ENCODE data around the gene KDM4E.
"Not testable (repeated sequence)": the region's sequence is repeated elsewhere in the genome, so short reads cannot be mapped to it uniquely, and the experiment has no call there.

KDM4E gene

DNA sequence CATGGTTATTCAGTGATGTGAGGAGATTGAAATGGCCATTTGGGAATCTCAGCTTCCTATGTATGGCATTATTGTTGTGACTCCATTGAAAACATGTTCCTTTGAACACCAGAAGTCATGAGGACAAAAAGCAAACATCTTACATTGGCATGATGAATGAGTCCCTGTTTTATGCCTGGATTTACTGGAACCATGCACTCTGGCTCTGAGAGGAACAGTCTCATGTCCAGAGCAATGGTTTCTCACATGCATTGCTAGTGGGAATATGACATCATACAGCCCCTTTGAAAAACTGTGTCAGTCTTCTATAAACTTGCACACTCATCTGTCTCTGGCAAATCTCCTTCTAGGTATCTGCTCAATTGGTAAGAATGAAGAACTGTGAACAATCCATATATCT lies 20.8 kb downstream of the KDM4E start:
- no peak overlapping the region for H3K27ac ChIP-seq (ENCODE audit: insufficient read depth in 1 of 2, low read depth in 1 of 2, low read length in 2 of 2, poor library complexity in 1 of 2, severe bottlenecking in 2 of 2)
- no peaks in the 10 kb centered on the region for H3K4me1 ChIP-seq (ENCODE audit: control extremely low read depth in 1 of 4, control insufficient read depth in 4 of 4, insufficient read depth in 4 of 4, low read length in 3 of 4)
- CTCF ChIA-PET = no interaction called here
- no peaks in the 10 kb centered on the region for H3K9me3 ChIP-seq (ENCODE audit: control extremely low read depth in 1 of 5, control insufficient read depth in 4 of 5, insufficient read depth in 2 of 5, low read depth in 1 of 5, low read length in 4 of 5)
- no peaks in the 10 kb centered on the region for H3K36me3 ChIP-seq (ENCODE audit: control insufficient read depth in 4 of 4, insufficient read depth in 4 of 4, low read length in 3 of 4)
- POLR2A ChIA-PET = no interaction called here
- no peak for DNase-seq
- no peak overlapping the region for H3K4me3 ChIP-seq (ENCODE audit: control insufficient read depth in 1 of 7, extremely low read depth in 1 of 7, insufficient read depth in 4 of 7, low read depth in 2 of 7, low read length in 6 of 7)
- peaks cover 0 to 3% (median 0%) of the 10 kb centered on the region in 5 experiments for H3K27me3 ChIP-seq (replicated peaks in 2 of 5; ENCODE audit: control insufficient read depth in 4 of 5, insufficient read depth in 5 of 5, low read length in 4 of 5)

DNA sequence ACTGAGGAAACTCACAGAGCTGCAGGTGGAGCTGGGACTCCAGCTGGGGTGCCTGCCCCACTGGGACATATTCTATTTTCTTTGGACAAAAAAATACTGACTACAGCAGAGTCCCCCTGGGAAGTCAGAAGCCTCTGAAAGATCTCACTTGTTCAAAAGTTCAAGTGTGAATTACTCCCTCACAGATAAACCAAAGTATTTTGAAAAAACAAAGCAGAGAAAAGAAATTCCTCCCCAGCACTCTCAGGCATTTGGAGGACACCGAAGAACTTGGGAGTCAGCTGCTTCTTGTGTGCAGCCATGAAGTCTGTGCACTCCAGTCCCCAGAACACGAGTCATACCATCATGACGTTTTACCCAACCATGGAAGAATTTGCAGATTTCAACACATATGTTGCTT lies 24.1 kb downstream of the KDM4E start, which contains the start of gene KDM4F:
TSS of gene KDM4F (plus strand) at position 301 of the 400 bp plus-strand sequence.
- H3K9me3 ChIP-seq (ENCODE audit: control extremely low read depth in 1 of 5, control insufficient read depth in 4 of 5, insufficient read depth in 2 of 5, low read depth in 1 of 5, low read length in 4 of 5); CTCF ChIA-PET; H3K27ac ChIP-seq (ENCODE audit: insufficient read depth in 1 of 2, low read depth in 1 of 2, low read length in 2 of 2, poor library complexity in 1 of 2, severe bottlenecking in 2 of 2); H3K4me1 ChIP-seq (ENCODE audit: control extremely low read depth in 1 of 4, control insufficient read depth in 4 of 4, insufficient read depth in 4 of 4, low read length in 3 of 4); DNase-seq; H3K36me3 ChIP-seq (ENCODE audit: control insufficient read depth in 4 of 4, insufficient read depth in 4 of 4, low read length in 3 of 4); H3K27me3 ChIP-seq (replicated peaks in 2 of 5; ENCODE audit: control insufficient read depth in 4 of 5, insufficient read depth in 5 of 5, low read length in 4 of 5); H3K4me3 ChIP-seq (ENCODE audit: control insufficient read depth in 1 of 7, extremely low read depth in 1 of 7, insufficient read depth in 4 of 7, low read depth in 2 of 7, low read length in 6 of 7): not testable (repeated sequence)
- POLR2A ChIA-PET = interaction anchor here (0.6 kb wide), 1 partner anchor 16 kb away, joined by 3 read pairs; no protein-coding TSS in a partner anchor
- WGBS (ENCODE audit: insufficient coverage) = no CpG with 5 or more reads among the region's 3 CpGs

DNA sequence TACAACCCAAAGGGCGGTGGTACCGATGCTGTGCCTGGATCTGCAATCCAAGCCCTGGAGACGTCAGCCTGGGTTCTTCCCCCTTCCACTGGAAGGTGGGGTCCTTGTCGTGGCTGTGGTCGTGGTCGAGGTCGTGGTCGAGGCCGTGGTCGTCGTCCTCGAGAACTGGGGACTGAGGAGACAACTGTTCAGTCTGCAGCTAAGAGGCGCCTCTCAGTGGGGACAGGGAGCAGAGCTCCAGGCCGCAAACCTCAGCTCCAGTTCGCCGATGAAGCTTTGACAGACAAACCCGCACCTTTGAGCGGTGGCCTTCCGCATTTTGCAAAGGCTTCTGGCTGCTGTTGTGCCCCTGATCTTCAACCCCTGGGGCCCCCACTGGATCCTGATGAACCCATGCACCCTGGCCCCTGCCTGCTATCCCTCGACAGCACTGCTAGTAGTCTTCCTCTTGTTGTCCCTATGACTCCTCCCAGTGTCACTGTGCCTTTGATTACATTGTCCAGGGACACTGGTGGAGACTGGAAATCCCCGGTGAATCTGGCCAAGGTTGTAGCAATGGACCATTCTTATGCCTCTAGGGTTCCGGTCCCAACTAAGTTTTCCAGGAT lies 25.6 kb downstream of the KDM4E start:
- WGBS (ENCODE audit: insufficient coverage) = 89% methylated on average over 22 of the region's 22 CpGs

DNA sequence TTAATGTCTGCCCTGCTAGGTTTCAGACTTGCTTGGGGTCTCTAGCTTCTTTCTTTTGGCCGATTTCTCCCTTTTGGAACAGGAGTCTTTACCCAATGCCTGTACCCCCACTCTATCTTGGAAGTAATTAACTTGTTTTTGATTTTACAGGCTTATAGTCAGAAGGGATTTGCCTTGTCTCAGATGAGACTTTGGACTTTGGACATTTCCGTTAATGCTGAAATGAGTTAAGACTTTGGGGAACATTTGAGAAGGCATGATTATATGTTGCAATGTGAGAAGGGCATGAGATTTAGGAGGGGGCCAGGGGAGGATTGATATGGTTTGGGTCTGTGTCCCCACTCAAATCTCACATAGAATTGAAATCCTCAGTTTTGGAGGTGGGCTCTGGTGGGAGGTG lies 29.3 kb downstream of the KDM4E start:
- 90% methylated on average over 1 of the region's 2 CpGs for WGBS (ENCODE audit: insufficient coverage)
- Histone ChIP-seq H3K36me3 (ENCODE audit: control insufficient read depth in 4 of 4, insufficient read depth in 4 of 4, low read length in 3 of 4) (no peaks in the 10 kb centered on the region), H3K9me3 (ENCODE audit: control extremely low read depth in 1 of 5, control insufficient read depth in 4 of 5, insufficient read depth in 2 of 5, low read depth in 1 of 5, low read length in 4 of 5) (peaks cover 0 to 2% (median 0%) of the 10 kb centered on the region in 5 experiments), H3K4me1 (ENCODE audit: control extremely low read depth in 1 of 4, control insufficient read depth in 4 of 4, insufficient read depth in 4 of 4, low read length in 3 of 4) (peaks cover 0 to 5% (median 0%) of the 10 kb centered on the region in 4 experiments), H3K27me3 (replicated peaks in 2 of 5; ENCODE audit: control insufficient read depth in 4 of 5, insufficient read depth in 5 of 5, low read length in 4 of 5) (peaks cover 0 to 2% (median 0%) of the 10 kb centered on the region in 5 experiments), H3K27ac (ENCODE audit: insufficient read depth in 1 of 2, low read depth in 1 of 2, low read length in 2 of 2, poor library complexity in 1 of 2, severe bottlenecking in 2 of 2) (no peak overlapping the region), H3K4me3 (ENCODE audit: control insufficient read depth in 1 of 7, extremely low read depth in 1 of 7, insufficient read depth in 4 of 7, low read depth in 2 of 7, low read length in 6 of 7) (no peak overlapping the region)
- ChIA-PET POLR2A (no interaction called here), CTCF (interaction anchor here (1.5 kb wide), 1 partner anchor 12 kb away, joined by 5 read pairs; the partner anchor contains the start of gene SRSF8)
- DNase-seq = no peak

More for the DNA sequence above, 25.6 kb downstream of the KDM4E start:
- no peak for DNase-seq
- Histone ChIP-seq H3K27ac (ENCODE audit: insufficient read depth in 1 of 2, low read depth in 1 of 2, low read length in 2 of 2, poor library complexity in 1 of 2, severe bottlenecking in 2 of 2) (no peak overlapping the region), H3K9me3 (ENCODE audit: control extremely low read depth in 1 of 5, control insufficient read depth in 4 of 5, insufficient read depth in 2 of 5, low read depth in 1 of 5, low read length in 4 of 5) (peaks cover 0 to under 1% (median 0%) of the 10 kb centered on the region in 5 experiments), H3K27me3 (replicated peaks in 2 of 5; ENCODE audit: control insufficient read depth in 4 of 5, insufficient read depth in 5 of 5, low read length in 4 of 5) (peaks cover 0 to 2% (median 0%) of the 10 kb centered on the region in 5 experiments), H3K4me1 (ENCODE audit: control extremely low read depth in 1 of 4, control insufficient read depth in 4 of 4, insufficient read depth in 4 of 4, low read length in 3 of 4) (peaks cover 0 to 5% (median 0%) of the 10 kb centered on the region in 4 experiments), H3K36me3 (ENCODE audit: control insufficient read depth in 4 of 4, insufficient read depth in 4 of 4, low read length in 3 of 4) (no peaks in the 10 kb centered on the region), H3K4me3 (ENCODE audit: control insufficient read depth in 1 of 7, extremely low read depth in 1 of 7, insufficient read depth in 4 of 7, low read depth in 2 of 7, low read length in 6 of 7) (no peak overlapping the region)
- POLR2A ChIA-PET = no interaction called here
- CTCF ChIA-PET = no interaction called here

DNA sequence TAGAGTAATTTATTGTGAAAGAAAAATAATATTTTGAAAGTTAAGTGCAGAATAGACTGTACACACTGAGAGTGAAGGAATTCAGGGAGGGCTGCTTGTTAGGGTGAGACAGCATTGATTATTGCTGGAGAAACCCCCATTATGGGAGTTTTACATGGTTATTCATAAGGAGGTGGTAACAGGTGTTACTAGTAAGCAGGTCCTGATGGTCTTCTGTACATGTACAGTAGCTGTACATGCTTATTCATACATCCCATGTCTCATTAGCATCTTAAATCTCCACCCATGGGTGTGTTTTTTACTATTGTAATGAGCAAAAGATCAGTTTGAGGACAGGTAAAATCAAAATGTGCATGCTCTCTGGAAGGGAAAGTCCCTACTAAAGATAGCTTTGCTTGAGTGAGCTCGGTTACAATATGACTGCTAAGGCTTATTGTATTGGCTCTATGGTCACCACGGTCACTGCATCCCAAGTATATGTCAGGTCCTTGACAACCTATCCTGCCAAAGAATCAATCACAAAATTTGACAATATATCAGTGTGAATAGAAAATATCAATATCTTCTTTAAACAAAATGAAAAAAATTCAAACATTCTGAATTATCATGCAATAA lies 30.3 kb downstream of the KDM4E start:
- Histone ChIP-seq H3K27me3 (replicated peaks in 2 of 5; ENCODE audit: control insufficient read depth in 4 of 5, insufficient read depth in 5 of 5, low read length in 4 of 5) (peaks cover 0 to 2% (median 0%) of the 10 kb centered on the region in 5 experiments), H3K36me3 (ENCODE audit: control insufficient read depth in 4 of 4, insufficient read depth in 4 of 4, low read length in 3 of 4) (no peaks in the 10 kb centered on the region), H3K9me3 (ENCODE audit: control extremely low read depth in 1 of 5, control insufficient read depth in 4 of 5, insufficient read depth in 2 of 5, low read depth in 1 of 5, low read length in 4 of 5) (peaks cover 0 to 2% (median 0%) of the 10 kb centered on the region in 5 experiments), H3K27ac (ENCODE audit: insufficient read depth in 1 of 2, low read depth in 1 of 2, low read length in 2 of 2, poor library complexity in 1 of 2, severe bottlenecking in 2 of 2) (no peak overlapping the region), H3K4me3 (ENCODE audit: control insufficient read depth in 1 of 7, extremely low read depth in 1 of 7, insufficient read depth in 4 of 7, low read depth in 2 of 7, low read length in 6 of 7) (no peak overlapping the region), H3K4me1 (ENCODE audit: control extremely low read depth in 1 of 4, control insufficient read depth in 4 of 4, insufficient read depth in 4 of 4, low read length in 3 of 4) (peaks cover 0 to 5% (median 0%) of the 10 kb centered on the region in 4 experiments)
- POLR2A ChIA-PET = no interaction called here
- CTCF ChIA-PET = interaction anchor here (1.0 to 1.7 kb wide), 2 partner anchors 11 to 427 kb away, joined by 3 to 5 read pairs; partner anchors contain the start of gene SRSF8
- DNase-seq = no peak
- whole genome bisulfite sequencing (ENCODE audit: insufficient coverage) = no CpG with 5 or more reads among the region's 2 CpGs

DNA sequence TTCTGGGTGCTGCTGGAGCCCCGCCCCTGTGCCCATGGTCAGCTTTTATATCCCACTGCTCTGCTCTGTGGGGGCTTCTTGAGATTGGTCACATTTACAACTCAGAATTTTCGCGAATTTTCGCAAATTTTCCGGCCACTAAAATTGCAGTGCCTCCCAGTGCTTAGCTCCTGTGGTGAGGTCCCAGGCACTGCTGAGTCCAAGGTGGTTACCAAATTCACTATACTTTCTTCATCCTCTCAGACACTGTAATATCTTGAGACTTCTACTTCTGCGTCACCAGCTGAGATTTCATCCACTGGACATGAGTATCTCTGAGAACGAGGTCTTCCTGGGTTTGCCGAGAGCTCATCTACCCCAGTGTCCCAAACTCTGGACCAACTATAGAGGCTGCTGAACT lies 32.9 kb downstream of the KDM4E start:
- no peak overlapping the region for H3K27ac ChIP-seq (ENCODE audit: insufficient read depth in 1 of 2, low read depth in 1 of 2, low read length in 2 of 2, poor library complexity in 1 of 2, severe bottlenecking in 2 of 2)
- H3K4me1 ChIP-seq (ENCODE audit: control extremely low read depth in 1 of 4, control insufficient read depth in 4 of 4, insufficient read depth in 4 of 4, low read length in 3 of 4) = peaks cover 0 to 5% (median 0%) of the 10 kb centered on the region in 4 experiments
- peaks cover 0 to 2% (median 0%) of the 10 kb centered on the region in 5 experiments for H3K27me3 ChIP-seq (replicated peaks in 2 of 5; ENCODE audit: control insufficient read depth in 4 of 5, insufficient read depth in 5 of 5, low read length in 4 of 5)
- H3K4me3 ChIP-seq (ENCODE audit: control insufficient read depth in 1 of 7, extremely low read depth in 1 of 7, insufficient read depth in 4 of 7, low read depth in 2 of 7, low read length in 6 of 7) = no peak overlapping the region
- no peak for DNase-seq
- ChIA-PET CTCF (interaction anchor here (1.0 to 1.7 kb wide), 2 partner anchors 9 to 90 kb away, joined by 3 to 4 read pairs; no protein-coding TSS in a partner anchor), POLR2A (no interaction called here)
- WGBS (ENCODE audit: insufficient coverage) = 98% methylated on average over 8 of the region's 8 CpGs
- no peaks in the 10 kb centered on the region for H3K36me3 ChIP-seq (ENCODE audit: control insufficient read depth in 4 of 4, insufficient read depth in 4 of 4, low read length in 3 of 4)
- peaks cover 0 to 2% (median 0%) of the 10 kb centered on the region in 5 experiments for H3K9me3 ChIP-seq (ENCODE audit: control extremely low read depth in 1 of 5, control insufficient read depth in 4 of 5, insufficient read depth in 2 of 5, low read depth in 1 of 5, low read length in 4 of 5)

DNA sequence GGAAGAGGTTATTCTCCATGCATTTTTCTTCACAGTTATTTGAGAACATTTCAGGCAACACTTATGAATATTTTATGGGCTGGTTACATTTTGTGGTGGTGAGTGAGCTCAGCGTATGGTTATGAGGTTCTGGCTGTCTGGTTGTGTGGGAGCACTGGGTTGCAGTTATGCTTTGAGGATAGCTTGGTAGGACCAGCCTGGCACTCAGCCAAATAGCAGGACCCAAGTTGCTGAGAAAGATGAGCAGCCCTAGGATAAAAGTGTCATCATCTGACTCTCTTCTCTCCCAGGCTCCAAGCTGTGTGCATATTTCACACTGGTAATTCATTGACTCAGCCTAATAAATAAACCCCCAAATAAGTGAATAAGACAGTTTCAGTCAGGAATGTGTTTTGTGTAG lies 33.6 kb downstream of the KDM4E start:
- ChIA-PET CTCF (interaction anchor here (1.0 to 1.7 kb wide), 2 partner anchors 9 to 90 kb away, joined by 3 to 4 read pairs; no protein-coding TSS in a partner anchor), POLR2A (no interaction called here)
- no peak overlapping the region for H3K4me3 ChIP-seq (ENCODE audit: control insufficient read depth in 1 of 7, extremely low read depth in 1 of 7, insufficient read depth in 4 of 7, low read depth in 2 of 7, low read length in 6 of 7)
- no peak overlapping the region for H3K27ac ChIP-seq (ENCODE audit: insufficient read depth in 1 of 2, low read depth in 1 of 2, low read length in 2 of 2, poor library complexity in 1 of 2, severe bottlenecking in 2 of 2)
- H3K9me3 ChIP-seq (ENCODE audit: control extremely low read depth in 1 of 5, control insufficient read depth in 4 of 5, insufficient read depth in 2 of 5, low read depth in 1 of 5, low read length in 4 of 5) = peaks cover 0 to 2% (median 0%) of the 10 kb centered on the region in 5 experiments
- peaks cover 0 to 5% (median 0%) of the 10 kb centered on the region in 4 experiments for H3K4me1 ChIP-seq (ENCODE audit: control extremely low read depth in 1 of 4, control insufficient read depth in 4 of 4, insufficient read depth in 4 of 4, low read length in 3 of 4)
- DNase-seq = no peak
- peaks cover 0 to under 1% (median 0%) of the 10 kb centered on the region in 5 experiments for H3K27me3 ChIP-seq (replicated peaks in 2 of 5; ENCODE audit: control insufficient read depth in 4 of 5, insufficient read depth in 5 of 5, low read length in 4 of 5)
- WGBS (ENCODE audit: insufficient coverage) = 100% methylated on average over 1 of the region's 1 CpG
- H3K36me3 ChIP-seq (ENCODE audit: control insufficient read depth in 4 of 4, insufficient read depth in 4 of 4, low read length in 3 of 4) = no peaks in the 10 kb centered on the region

Measured in common myeloid progenitor, CD34-positive (primary cell).